GM23248 (cell line): Measurements from ENCODE around the gene KIF1A. TPM values are rescaled to one million over a fixed set of nuclear protein-coding genes. Genes with fewer than 3 reads are reported as not detected.

Experiments used
- DNase-seq: peaks from one replicate; pipeline ENCODE4 v3.0.0-alpha.2; 2015
- H2AFZ ChIP-seq: fragments of 200-600 bp; sonication (generic); 2 replicates; pipeline ENCODE4 v1.6.1; 2016; ENCODE audit warnings: antibody characterized with exemption
- H3F3A ChIP-seq: fragments of 200-600 bp; sonication (generic); 2 replicates; pipeline ENCODE4 v1.6.1; 2016; ENCODE audit warnings: mild to moderate bottlenecking, antibody characterized with exemption, mixed run types; ENCODE audit not compliant: insufficient read depth
- H3K27ac ChIP-seq: fragments of 200-600 bp; sonication (generic); 2 replicates; pipeline ENCODE4 v1.5.1; 2016; ENCODE audit warnings: mild to moderate bottlenecking
- H3K27me3 ChIP-seq: fragments of 200-600 bp; sonication (generic); replicated peaks from 2 replicates; pipeline ENCODE4 v1.6.1; 2016; ENCODE audit warnings: mild to moderate bottlenecking; ENCODE audit not compliant: insufficient read depth
- H3K36me3 ChIP-seq: fragments of 200-600 bp; sonication (generic); 2 replicates; pipeline ENCODE4 v1.6.1; 2016; ENCODE audit warnings: low read depth, mild to moderate bottlenecking
- H3K4me1 ChIP-seq: fragments of 200-600 bp; sonication (generic); 2 replicates; pipeline ENCODE4 v1.6.1; 2016; ENCODE audit warnings: mild to moderate bottlenecking; ENCODE audit not compliant: insufficient read depth
- H3K4me2 ChIP-seq: fragments of 200-600 bp; sonication (generic); one replicate; pipeline ENCODE4 v1.6.1; 2016; ENCODE audit warnings: mild to moderate bottlenecking; ENCODE audit not compliant: unreplicated experiment
- H3K4me3 ChIP-seq: fragments of 200-600 bp; sonication (generic); 2 replicates; pipeline ENCODE4 v1.5.1; 2016; ENCODE audit warnings: mild to moderate bottlenecking
- H3K79me2 ChIP-seq: fragments of 200-600 bp; sonication (generic); 2 replicates; pipeline ENCODE4 v1.6.1; 2016; ENCODE audit warnings: mild to moderate bottlenecking; ENCODE audit not compliant: insufficient read depth
- H3K9ac ChIP-seq: fragments of 200-600 bp; sonication (generic); 2 replicates; pipeline ENCODE4 v1.6.1; 2016; ENCODE audit warnings: mild to moderate bottlenecking
- H3K9me2 ChIP-seq: fragments of 200-600 bp; sonication (generic); 2 replicates; pipeline ENCODE4 v1.6.1; 2016; ENCODE audit warnings: mixed run types, mild to moderate bottlenecking, moderate library complexity; ENCODE audit not compliant: insufficient read depth
- H3K9me3 ChIP-seq: fragments of 200-600 bp; sonication (generic); one replicate; pipeline ENCODE4 v1.6.1; 2017; ENCODE audit warnings: low read depth
- H4K20me1 ChIP-seq: fragments of 200-600 bp; sonication (generic); 2 replicates; pipeline ENCODE4 v1.6.0; 2016; ENCODE audit not compliant: insufficient read depth
- EZH2 ChIP-seq: fragments of 200-600 bp; sonication (generic); IDR thresholded peaks from 2 replicates; pipeline ENCODE4 v1.6.1; 2018; ENCODE audit warnings: antibody characterized with exemption, mild to moderate bottlenecking; ENCODE audit not compliant: insufficient read depth, poor library complexity, severe bottlenecking
- EZH2phosphoT487 ChIP-seq: fragments of 200-600 bp; sonication (generic); IDR thresholded peaks from 2 replicates; pipeline ENCODE4 v1.6.1; 2018; ENCODE audit warnings: antibody characterized with exemption, moderate library complexity, mild to moderate bottlenecking, low read depth; ENCODE audit not compliant: insufficient read depth
- WGBS, 2 experiments: methylation state at CpG; one replicate each; pipeline ENCODE4 v1.1.6; 2015 to 2017; ENCODE audit warnings: low lambda C conversion rate in 2 of 2, low coverage in 1 of 2; ENCODE audit errors: missing lambda C conversion rate in 2 of 2; 5-methylcytosine and 5-hydroxymethylcytosine counted together
- in situ Hi-C: fragments of 300-500 bp; cut with MboI; formaldehyde crosslinking; loops from 2 replicates; pipeline ENCODE4 v1.15.0; 2020
- polyA plus RNA-seq: library from polyadenylated mRNA; unstranded; fragments of >200 nt; fragmentation: Nextera tagmentation; extraction: Ambion mirVana; gene quantifications from 2 replicates; pipeline ENCODE4 v1.2.1, GENCODE V29; 2016
- total RNA-seq: library from RNA; depleted of rRNA; stranded (reverse); fragments of >200 nt; shearing (Covaris generic); gene quantifications from 2 replicates; pipeline ENCODE4 v1.2.3, GENCODE V29; 2014

The KIF1A gene
- total and polyA plus RNA-seq, 2 experiments from 2014 or later: under 0.01 to 0.05 TPM

GRCh38 chr2:240725671-240726070 is 94.3 kb downstream of the KIF1A start:
- no peak for DNase-seq
- Histone ChIP-seq H3K27ac (no peak overlapping the region), H3K9me3 (no peaks in the 10 kb centered on the region), H3K79me2 (no peaks in the 10 kb centered on the region), H3K4me1 (no peaks in the 10 kb centered on the region), H3K36me3 (no peaks in the 10 kb centered on the region), H3K4me3 (no peak overlapping the region), H4K20me1 (no peaks in the 10 kb centered on the region), H3K9ac (no peak overlapping the region), H2AFZ (no peak overlapping the region), H3K9me2 (no peaks in the 10 kb centered on the region), H3K27me3 (0 out of 2 replicates have a peak, but pooled peaks cover 3% of the 10 kb centered on the region), H3K4me2 (no peak overlapping the region), H3F3A (no peaks in the 10 kb centered on the region)
- in situ Hi-C loops: no loop called here
- TF ChIP-seq EZH2 (no peak), EZH2phosphoT487 (no peak)
- 48 to 49% methylated on average over 7 of the region's 7 CpGs for WGBS, 2 experiments

GRCh38 chr2:240725266-240725665 is 94.8 kb downstream of the KIF1A start:
- Histone ChIP-seq H3F3A (no peaks in the 10 kb centered on the region), H3K36me3 (no peaks in the 10 kb centered on the region), H3K27ac (no peak overlapping the region), H3K9me3 (no peaks in the 10 kb centered on the region), H3K9ac (no peak overlapping the region), H3K27me3 (no peaks in the 10 kb centered on the region), H3K4me3 (no peak overlapping the region), H4K20me1 (no peaks in the 10 kb centered on the region), H3K4me2 (no peak overlapping the region), H3K4me1 (no peaks in the 10 kb centered on the region), H3K79me2 (no peaks in the 10 kb centered on the region), H2AFZ (no peak overlapping the region), H3K9me2 (no peaks in the 10 kb centered on the region)
- WGBS, 2 experiments: 60 to 70% methylated on average over 12 of the region's 12 CpGs
- no peak for TF ChIP-seq EZH2
- in situ Hi-C loops: no loop called here
- no peak for DNase-seq

DNA sequence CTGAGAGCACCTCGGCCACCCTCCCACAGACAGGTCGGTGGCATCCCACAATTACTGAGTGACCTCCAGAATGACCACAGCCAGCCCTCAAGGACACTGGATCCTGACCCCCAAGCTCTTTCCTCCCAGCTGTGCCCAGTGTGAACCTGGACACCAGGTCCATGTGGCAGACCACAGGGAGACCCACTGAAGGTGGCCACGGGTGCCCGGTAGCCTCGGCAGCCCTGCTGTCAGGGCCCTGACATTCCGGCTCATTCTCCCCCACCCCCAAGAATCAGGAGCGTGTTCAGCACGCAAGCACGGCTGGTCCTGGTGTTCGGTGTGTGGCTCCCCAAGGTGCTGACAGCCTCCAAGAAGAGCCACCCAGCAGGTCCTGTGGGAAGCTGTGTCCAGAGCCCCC is 95.6 kb downstream of the KIF1A start:
- in situ Hi-C loops: no loop called here
- H3K4me1 ChIP-seq: no peaks in the 10 kb centered on the region
- H3K9ac ChIP-seq: no peak overlapping the region
- no peak for TF ChIP-seq EZH2
- no peak for TF ChIP-seq EZH2phosphoT487
- H3K27me3 ChIP-seq: no peaks in the 10 kb centered on the region
- no peaks in the 10 kb centered on the region for H3K9me3 ChIP-seq
- no peaks in the 10 kb centered on the region for H3F3A ChIP-seq
- H3K79me2 ChIP-seq: no peaks in the 10 kb centered on the region
- DNase-seq: no peak
- 53 to 55% methylated on average over 10 of the region's 10 CpGs for WGBS, 2 experiments
- no peak overlapping the region for H3K4me3 ChIP-seq
- H3K9me2 ChIP-seq: no peaks in the 10 kb centered on the region
- H3K36me3 ChIP-seq: no peaks in the 10 kb centered on the region
- H4K20me1 ChIP-seq: no peaks in the 10 kb centered on the region
- no peak overlapping the region for H2AFZ ChIP-seq
- H3K4me2 ChIP-seq: no peak overlapping the region
- H3K27ac ChIP-seq: no peak overlapping the region

- H3K79me2 ChIP-seq: no peaks in the 10 kb centered on the region
- no peak overlapping the region for H3K27ac ChIP-seq
- H3K4me1 ChIP-seq: no peaks in the 10 kb centered on the region
- H3K9me3 ChIP-seq: no peaks in the 10 kb centered on the region
- H3K9me2 ChIP-seq: no peaks in the 10 kb centered on the region
- no peak overlapping the region for H2AFZ ChIP-seq
- no peak overlapping the region for H3K4me2 ChIP-seq
- no peak overlapping the region for H3K9ac ChIP-seq
- no peaks in the 10 kb centered on the region for H3K36me3 ChIP-seq
- H4K20me1 ChIP-seq: no peaks in the 10 kb centered on the region
- H3K27me3 ChIP-seq: no peaks in the 10 kb centered on the region
- TF ChIP-seq EZH2 (no peak), EZH2phosphoT487 (no peak)
- DNase-seq: no peak
- 73 to 76% methylated on average over 9 of the region's 9 CpGs for WGBS, 2 experiments
- no peaks in the 10 kb centered on the region for H3F3A ChIP-seq
- in situ Hi-C loops: no loop called here
- no peak overlapping the region for H3K4me3 ChIP-seq
Measured at GRCh38 chr2:240723851-240724250, 96.2 kb downstream of the KIF1A start.
